ENCODE measurements around the gene SEC14L3. TPM values are rescaled to one million over a fixed set of nuclear protein-coding genes. Genes with fewer than 3 reads are reported as not detected.

The SEC14L3 gene
- total and polyA plus RNA-seq, 10 of the 15 experiments (the other 5 are each of a cell fraction or from before 2014, with no cell fraction given): 0.03 TPM; not detected in 9

DNA sequence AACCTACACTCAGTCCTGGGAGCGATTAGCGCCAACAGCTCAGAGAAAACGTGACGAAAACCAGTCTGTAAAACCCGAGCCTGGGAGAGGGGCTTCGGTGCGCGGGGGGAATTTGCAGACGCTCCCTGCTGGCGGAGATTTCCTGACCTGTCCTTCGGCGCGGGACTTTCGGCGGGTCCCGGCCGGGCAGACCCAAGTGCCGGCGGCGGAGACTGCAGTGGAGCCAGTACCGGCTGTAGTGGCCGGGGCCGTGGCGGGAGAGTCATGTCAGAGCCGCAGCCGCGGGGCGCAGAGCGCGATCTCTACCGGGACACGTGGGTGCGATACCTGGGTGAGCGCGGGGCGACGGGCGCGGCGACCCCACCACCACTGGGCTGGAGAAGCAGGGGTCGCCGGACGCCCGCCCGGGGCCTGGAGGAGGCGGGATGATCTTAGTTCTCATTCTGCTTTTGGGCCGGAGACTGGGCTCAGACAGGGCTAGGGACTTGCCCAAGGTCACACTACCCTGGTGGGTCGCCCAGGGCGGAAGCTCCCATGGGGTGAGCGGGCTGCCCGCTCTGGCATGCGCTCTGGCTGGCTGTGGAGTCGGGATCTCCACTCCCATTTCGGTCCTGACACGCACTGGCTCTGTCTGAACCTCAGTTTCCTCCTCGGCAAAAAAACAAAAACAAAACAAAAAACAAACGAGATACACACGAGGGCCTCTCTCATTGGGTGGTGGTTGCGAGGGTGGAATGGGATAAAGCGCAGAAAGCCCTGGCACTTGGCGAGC lies 46.0 kb downstream of the SEC14L3 start, which contains the start of gene MTFP1 (continued):
- TF ChIP-seq, protein P1, sequence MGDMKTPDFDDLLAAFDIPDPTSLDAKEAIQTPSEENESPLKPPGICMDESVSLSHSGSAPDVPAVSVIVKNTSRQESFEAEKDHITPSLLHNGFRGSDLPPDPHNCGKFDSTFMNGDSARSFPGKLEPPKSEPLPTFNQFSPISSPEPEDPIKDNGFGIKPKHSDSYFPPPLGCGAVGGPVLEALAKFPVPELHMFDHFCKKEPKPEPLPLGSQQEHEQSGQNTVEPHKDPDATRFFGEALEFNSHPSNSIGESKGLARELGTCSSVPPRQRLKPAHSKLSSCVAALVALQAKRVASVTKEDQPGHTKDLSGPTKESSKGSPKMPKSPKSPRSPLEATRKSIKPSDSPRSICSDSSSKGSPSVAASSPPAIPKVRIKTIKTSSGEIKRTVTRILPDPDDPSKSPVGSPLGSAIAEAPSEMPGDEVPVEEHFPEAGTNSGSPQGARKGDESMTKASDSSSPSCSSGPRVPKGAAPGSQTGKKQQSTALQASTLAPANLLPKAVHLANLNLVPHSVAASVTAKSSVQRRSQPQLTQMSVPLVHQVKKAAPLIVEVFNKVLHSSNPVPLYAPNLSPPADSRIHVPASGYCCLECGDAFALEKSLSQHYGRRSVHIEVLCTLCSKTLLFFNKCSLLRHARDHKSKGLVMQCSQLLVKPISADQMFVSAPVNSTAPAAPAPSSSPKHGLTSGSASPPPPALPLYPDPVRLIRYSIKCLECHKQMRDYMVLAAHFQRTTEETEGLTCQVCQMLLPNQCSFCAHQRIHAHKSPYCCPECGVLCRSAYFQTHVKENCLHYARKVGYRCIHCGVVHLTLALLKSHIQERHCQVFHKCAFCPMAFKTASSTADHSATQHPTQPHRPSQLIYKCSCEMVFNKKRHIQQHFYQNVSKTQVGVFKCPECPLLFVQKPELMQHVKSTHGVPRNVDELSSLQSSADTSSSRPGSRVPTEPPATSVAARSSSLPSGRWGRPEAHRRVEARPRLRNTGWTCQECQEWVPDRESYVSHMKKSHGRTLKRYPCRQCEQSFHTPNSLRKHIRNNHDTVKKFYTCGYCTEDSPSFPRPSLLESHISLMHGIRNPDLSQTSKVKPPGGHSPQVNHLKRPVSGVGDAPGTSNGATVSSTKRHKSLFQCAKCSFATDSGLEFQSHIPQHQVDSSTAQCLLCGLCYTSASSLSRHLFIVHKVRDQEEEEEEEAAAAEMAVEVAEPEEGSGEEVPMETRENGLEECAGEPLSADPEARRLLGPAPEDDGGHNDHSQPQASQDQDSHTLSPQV (IDR thresholded peaks at IDR 0.05): no peak
- peak; percentile 70 for TF ChIP-seq NR2F1 (conservative IDR thresholded peaks at IDR 0.05)
- no peak for TF ChIP-seq BMI1 (IDR thresholded peaks at IDR 0.05; ENCODE audit: borderline replicate concordance)
- TF ChIP-seq ESRRA (IDR thresholded peaks at IDR 0.05; ENCODE audit: low read length): no peak; the same call in 1 of the 2 replicates
- TF ChIP-seq FOXM1 (IDR thresholded peaks at IDR 0.05; ENCODE audit: low read depth, low read length): no peak
- TF ChIP-seq YY1 (IDR thresholded peaks at IDR 0.05; ENCODE audit: low read depth, low read length): peak; percentile 44; the same call in 1 of the 2 replicates
- TF ChIP-seq, protein P2, sequence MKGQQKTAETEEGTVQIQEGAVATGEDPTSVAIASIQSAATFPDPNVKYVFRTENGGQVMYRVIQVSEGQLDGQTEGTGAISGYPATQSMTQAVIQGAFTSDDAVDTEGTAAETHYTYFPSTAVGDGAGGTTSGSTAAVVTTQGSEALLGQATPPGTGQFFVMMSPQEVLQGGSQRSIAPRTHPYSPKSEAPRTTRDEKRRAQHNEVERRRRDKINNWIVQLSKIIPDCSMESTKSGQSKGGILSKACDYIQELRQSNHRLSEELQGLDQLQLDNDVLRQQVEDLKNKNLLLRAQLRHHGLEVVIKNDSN (IDR thresholded peaks at IDR 0.05; ENCODE audit: borderline replicate concordance, extremely low read length, insufficient read depth, low read depth, low read length): peak; percentile 48
- TF ChIP-seq SMAD5 (IDR thresholded peaks at IDR 0.05; ENCODE audit: low read depth): 0 out of 2 replicates have a peak, but pooled peaks have one; percentile 35
- peak; percentile 82 to 87 for TF ChIP-seq BHLHE40 (IDR thresholded peaks at IDR 0.05; ENCODE audit: borderline replicate concordance in 1 of 2, low read depth in 2 of 2, low read length in 1 of 2)
- 0 out of 2 replicates have a peak, but pooled peaks have one; percentile 21 for TF ChIP-seq IKZF1 (conservative IDR thresholded peaks at IDR 0.05)
- TF ChIP-seq ZSCAN29 (IDR thresholded peaks at IDR 0.05): no peak
- no peak for TF ChIP-seq HDAC2 (IDR thresholded peaks at IDR 0.05)
- TF ChIP-seq ZNF384 (IDR thresholded peaks at IDR 0.05; ENCODE audit: borderline replicate concordance, low read depth, low read length): no peak
- TF ChIP-seq, protein P3, sequence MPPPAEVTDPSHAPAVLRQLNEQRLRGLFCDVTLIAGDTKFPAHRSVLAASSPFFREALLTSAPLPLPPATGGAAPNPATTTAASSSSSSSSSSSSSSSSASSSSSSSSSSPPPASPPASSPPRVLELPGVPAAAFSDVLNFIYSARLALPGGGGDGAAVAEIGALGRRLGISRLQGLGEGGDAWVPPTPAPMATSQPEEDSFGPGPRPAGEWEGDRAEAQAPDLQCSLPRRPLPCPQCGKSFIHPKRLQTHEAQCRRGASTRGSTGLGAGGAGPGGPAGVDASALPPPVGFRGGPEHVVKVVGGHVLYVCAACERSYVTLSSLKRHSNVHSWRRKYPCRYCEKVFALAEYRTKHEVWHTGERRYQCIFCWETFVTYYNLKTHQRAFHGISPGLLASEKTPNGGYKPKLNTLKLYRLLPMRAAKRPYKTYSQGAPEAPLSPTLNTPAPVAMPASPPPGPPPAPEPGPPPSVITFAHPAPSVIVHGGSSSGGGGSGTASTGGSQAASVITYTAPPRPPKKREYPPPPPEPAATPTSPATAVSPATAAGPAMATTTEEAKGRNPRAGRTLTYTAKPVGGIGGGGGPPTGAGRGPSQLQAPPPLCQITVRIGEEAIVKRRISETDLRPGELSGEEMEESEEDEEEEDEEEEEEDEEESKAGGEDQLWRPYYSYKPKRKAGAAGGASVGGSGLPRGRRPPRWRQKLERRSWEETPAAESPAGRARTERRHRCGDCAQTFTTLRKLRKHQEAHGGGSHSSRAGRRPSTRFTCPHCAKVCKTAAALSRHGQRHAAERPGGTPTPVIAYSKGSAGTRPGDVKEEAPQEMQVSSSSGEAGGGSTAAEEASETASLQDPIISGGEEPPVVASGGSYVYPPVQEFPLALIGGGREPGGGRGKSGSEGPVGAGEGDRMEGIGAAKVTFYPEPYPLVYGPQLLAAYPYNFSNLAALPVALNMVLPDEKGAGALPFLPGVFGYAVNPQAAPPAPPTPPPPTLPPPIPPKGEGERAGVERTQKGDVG (CRISPR knock-in tag; IDR thresholded peaks at IDR 0.05): no peak
- TF ChIP-seq, protein P4, sequence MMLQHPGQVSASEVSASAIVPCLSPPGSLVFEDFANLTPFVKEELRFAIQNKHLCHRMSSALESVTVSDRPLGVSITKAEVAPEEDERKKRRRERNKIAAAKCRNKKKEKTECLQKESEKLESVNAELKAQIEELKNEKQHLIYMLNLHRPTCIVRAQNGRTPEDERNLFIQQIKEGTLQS (IDR thresholded peaks at IDR 0.05; ENCODE audit: borderline replicate concordance, extremely low read depth, low read depth, low read length): no peak
- TF ChIP-seq MYC (IDR thresholded peaks at IDR 0.05; ENCODE audit: insufficient read depth, insufficient read length, insufficient replicate concordance, low read length, severe bottlenecking): no peak
- TF ChIP-seq NFYB (IDR thresholded peaks at IDR 0.05; ENCODE audit: insufficient read depth, low read depth, low read length): no peak
- TF ChIP-seq, protein P5, sequence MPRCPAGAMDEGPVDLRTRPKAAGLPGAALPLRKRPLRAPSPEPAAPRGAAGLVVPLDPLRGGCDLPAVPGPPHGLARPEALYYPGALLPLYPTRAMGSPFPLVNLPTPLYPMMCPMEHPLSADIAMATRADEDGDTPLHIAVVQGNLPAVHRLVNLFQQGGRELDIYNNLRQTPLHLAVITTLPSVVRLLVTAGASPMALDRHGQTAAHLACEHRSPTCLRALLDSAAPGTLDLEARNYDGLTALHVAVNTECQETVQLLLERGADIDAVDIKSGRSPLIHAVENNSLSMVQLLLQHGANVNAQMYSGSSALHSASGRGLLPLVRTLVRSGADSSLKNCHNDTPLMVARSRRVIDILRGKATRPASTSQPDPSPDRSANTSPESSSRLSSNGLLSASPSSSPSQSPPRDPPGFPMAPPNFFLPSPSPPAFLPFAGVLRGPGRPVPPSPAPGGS (IDR thresholded peaks at IDR 0.05; ENCODE audit: borderline replicate concordance, insufficient read depth, low read depth, low read length, poor library complexity, severe bottlenecking): no peak

Data from GM12878 (cell line).